Skeletal muscle tissue (tissue), 4 donors: ENCODE results near the gene UBASH3B. TPM values are rescaled to one million over a fixed set of nuclear protein-coding genes. Genes with fewer than 3 reads are reported as not detected.
"Not testable (repeated sequence)": the region's sequence is repeated elsewhere in the genome, so short reads cannot be mapped to it uniquely, and the experiment has no call there.

Source experiments
- H3K27ac ChIP-seq: one replicate; pipeline ENCODE4 v1.7.0; 2013; ENCODE audit warnings: mild to moderate bottlenecking, low read depth, low read length, inconsistent platforms
- H3K27me3 ChIP-seq, 3 donors: one replicate each; pipeline ENCODE4 v1.7.0; 2013; ENCODE audit warnings: low read length in 3 of 3; ENCODE audit not compliant: control insufficient read depth in 3 of 3, insufficient read depth in 3 of 3
- H3K36me3 ChIP-seq, 3 donors: one replicate each; pipeline ENCODE4 v1.7.0; 2013; ENCODE audit warnings: low read length in 3 of 3; ENCODE audit not compliant: control insufficient read depth in 3 of 3, insufficient read depth in 3 of 3
- H3K4me1 ChIP-seq, 3 donors: one replicate each; pipeline ENCODE4 v1.7.0; 2013; ENCODE audit warnings: low read length in 3 of 3, mild to moderate bottlenecking in 3 of 3; ENCODE audit not compliant: control insufficient read depth in 3 of 3, insufficient read depth in 3 of 3
- H3K4me3 ChIP-seq, 3 donors: one replicate each; pipeline ENCODE4 v1.7.0; 2013; ENCODE audit warnings: low read length in 3 of 3
- H3K9ac ChIP-seq, 3 donors: one replicate each; pipeline ENCODE4 v1.7.0; 2013; ENCODE audit warnings: low read length in 3 of 3, mild to moderate bottlenecking in 3 of 3, moderate library complexity in 2 of 3, low read depth in 1 of 3
- H3K9me3 ChIP-seq, 3 donors: one replicate each; pipeline ENCODE4 v1.7.0; 2013; ENCODE audit warnings: low read length in 3 of 3; ENCODE audit not compliant: control insufficient read depth in 3 of 3
- total RNA-seq: library from RNA; depleted of rRNA; stranded (reverse); fragments of >200 nt; gene quantifications from one replicate; pipeline ENCODE4 v1.2.3, GENCODE V29; 2014
- donor health status: Osteomylitis.

Gene UBASH3B
- total RNA-seq, 1 donor from 2014 or later: 4.2 TPM

- Histone ChIP-seq H3K4me3 (no peak overlapping the region), H3K4me1 (no peaks in the 10 kb centered on the region), H3K27me3 (no peaks in the 10 kb centered on the region), H3K27ac (no peak overlapping the region), H3K9ac (no peak overlapping the region), H3K36me3 (no peaks in the 10 kb centered on the region), H3K9me3 (no peaks in the 10 kb centered on the region)
These were observed 166.7 kb downstream of the UBASH3B start for GRCh38 chr11:122822241-122822640.

- no peak overlapping the region for H3K9ac ChIP-seq
- no peaks in the 10 kb centered on the region for H3K27me3 ChIP-seq
- no peaks in the 10 kb centered on the region for H3K36me3 ChIP-seq
- H3K4me1 ChIP-seq: no peaks in the 10 kb centered on the region
- no peak overlapping the region for H3K27ac ChIP-seq
- H3K9me3 ChIP-seq: no peaks in the 10 kb centered on the region
- H3K4me3 ChIP-seq: no peak overlapping the region
These were observed 168.0 kb downstream of the UBASH3B start for GRCh38 chr11:122823564-122823963.

GRCh38 chr11:122829371-122829770 is 173.8 kb downstream of the UBASH3B start:
- not testable (repeated sequence) for H3K36me3 ChIP-seq, H3K4me1 ChIP-seq, H3K9ac ChIP-seq, H3K27me3 ChIP-seq, H3K4me3 ChIP-seq, H3K27ac ChIP-seq, H3K9me3 ChIP-seq

- H3K36me3 ChIP-seq, H3K9me3 ChIP-seq, H3K4me3 ChIP-seq, H3K27ac ChIP-seq, H3K4me1 ChIP-seq, H3K9ac ChIP-seq, H3K27me3 ChIP-seq: not testable (repeated sequence)
These were observed 176.8 kb downstream of the UBASH3B start for GRCh38 chr11:122832297-122832696.

GRCh38 chr11:122832721-122833470 is 177.4 kb downstream of the UBASH3B start:
- Histone ChIP-seq H3K9me3 (no peaks in the 10 kb centered on the region), H3K36me3 (no peaks in the 10 kb centered on the region), H3K4me3 (no peak overlapping the region), H3K27ac (no peak overlapping the region), H3K4me1 (no peaks in the 10 kb centered on the region), H3K9ac (no peak overlapping the region), H3K27me3 (no peaks in the 10 kb centered on the region)

GRCh38 chr11:122833846-122834464 is 178.4 kb downstream of the UBASH3B start:
- Histone ChIP-seq H3K4me1 (no peaks in the 10 kb centered on the region), H3K27ac (no peak overlapping the region), H3K9me3 (no peaks in the 10 kb centered on the region), H3K9ac (no peak overlapping the region), H3K36me3 (no peaks in the 10 kb centered on the region), H3K4me3 (no peak overlapping the region), H3K27me3 (no peaks in the 10 kb centered on the region)

- Histone ChIP-seq H3K9me3 (no peaks in the 10 kb centered on the region), H3K27ac (no peak overlapping the region), H3K9ac (no peak overlapping the region), H3K36me3 (no peaks in the 10 kb centered on the region), H3K27me3 (no peaks in the 10 kb centered on the region), H3K4me3 (no peak overlapping the region), H3K4me1 (no peaks in the 10 kb centered on the region)
These were observed 181.4 kb downstream of the UBASH3B start for GRCh38 chr11:122836916-122837315.

GRCh38 chr11:122837528-122838346 is 182.2 kb downstream of the UBASH3B start:
- Histone ChIP-seq H3K36me3 (no peaks in the 10 kb centered on the region), H3K9ac (no peak overlapping the region), H3K27me3 (peaks cover 0 to under 1% (median 0%) of the 10 kb centered on the region in 3 donors), H3K27ac (no peak overlapping the region), H3K4me1 (no peaks in the 10 kb centered on the region), H3K4me3 (no peak overlapping the region), H3K9me3 (no peaks in the 10 kb centered on the region)

GRCh38 chr11:122843281-122844141 is 188.0 kb downstream of the UBASH3B start:
- no peaks in the 10 kb centered on the region for H3K4me1 ChIP-seq
- no peak overlapping the region for H3K4me3 ChIP-seq
- no peaks in the 10 kb centered on the region for H3K36me3 ChIP-seq
- H3K9me3 ChIP-seq: no peaks in the 10 kb centered on the region
- H3K9ac ChIP-seq: no peak overlapping the region
- no peak overlapping the region for H3K27ac ChIP-seq
- peaks cover 0 to 4% (median 0%) of the 10 kb centered on the region in 3 donors for H3K27me3 ChIP-seq
